NCI-H2171 (cell line): ENCODE measurements around the gene TSPOAP1.

Source experiments
- DNase-seq: peaks from one replicate; lab custom pipeline; 2025; lab: John Stamatoyannopoulos, UW

The TSPOAP1 gene

DNA sequence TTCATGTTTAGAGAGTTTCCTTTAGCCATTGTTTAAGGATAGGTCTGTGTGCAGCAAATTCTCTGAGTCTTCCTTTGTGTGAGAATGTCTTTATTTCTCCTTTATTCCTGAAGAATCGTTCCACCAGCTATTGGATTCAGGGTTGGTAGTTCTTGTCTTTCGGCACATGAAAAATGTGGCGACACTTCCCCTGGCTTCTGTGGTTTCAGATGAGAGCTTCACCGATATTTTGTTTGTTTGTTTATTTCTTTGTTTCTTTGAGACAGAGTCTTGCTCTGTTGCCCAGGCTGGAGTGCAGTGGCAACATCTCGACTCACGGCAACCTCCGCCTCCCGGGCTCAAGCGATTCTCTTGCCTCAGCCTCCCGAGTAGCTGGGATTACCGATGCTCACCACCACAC, 66.4 kb downstream of the TSPOAP1 start:
- DNase-seq, result no peak

DNA sequence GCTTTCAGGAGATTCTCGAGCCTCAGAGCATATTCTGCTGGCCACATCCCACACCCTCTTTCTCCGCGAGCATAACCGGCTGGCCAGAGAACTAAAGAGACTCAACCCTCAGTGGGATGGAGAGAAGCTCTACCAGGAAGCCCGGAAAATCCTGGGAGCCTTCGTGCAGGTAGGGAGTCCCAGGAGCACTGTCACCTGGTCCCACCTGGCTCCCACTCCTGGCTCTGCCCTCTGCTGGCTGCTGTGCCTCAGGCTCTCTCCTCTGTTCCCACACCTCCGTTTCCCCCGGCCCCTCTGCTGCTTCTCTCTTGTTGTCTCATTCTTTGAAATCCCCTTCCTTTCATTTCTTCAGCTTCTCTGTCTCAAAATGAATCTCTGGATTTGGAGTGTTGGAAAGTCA, 73.8 kb downstream of the TSPOAP1 start:
- DNase-seq, result no peak

GRCh38 chr17:58253082-58253481, 75.5 kb downstream of the TSPOAP1 start:
- no peak for DNase-seq

DNA sequence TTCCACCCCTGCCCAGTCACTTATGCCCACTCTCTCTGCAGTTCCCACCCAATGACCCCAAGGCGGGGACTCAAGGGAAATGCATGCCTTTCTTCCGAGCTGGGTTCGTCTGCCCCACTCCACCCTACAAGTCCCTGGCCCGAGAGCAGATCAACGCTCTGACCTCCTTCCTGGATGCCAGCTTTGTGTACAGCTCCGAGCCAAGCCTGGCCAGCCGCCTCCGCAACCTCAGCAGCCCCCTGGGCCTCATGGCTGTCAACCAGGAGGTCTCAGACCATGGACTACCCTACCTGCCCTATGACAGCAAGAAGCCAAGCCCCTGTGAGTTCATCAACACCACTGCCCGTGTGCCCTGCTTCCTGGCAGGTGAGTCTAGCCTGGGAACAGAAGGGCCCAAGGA, 76.5 kb downstream of the TSPOAP1 start:
- DNase-seq, result no peak
